HFFc6 (cell line): Measurements from ENCODE around the gene HIVEP3. TPM values are rescaled to one million over a fixed set of nuclear protein-coding genes. Genes with fewer than 3 reads are reported as not detected.

Experiments
- DNase-seq: peaks from one replicate; pipeline ENCODE4 v3.0.0-alpha.2; 2018
- H3K27ac Mint-ChIP-seq: 2 replicates; pipeline ENCODE4 v1.8.0; 2020; ENCODE audit warnings: mild to moderate bottlenecking, mixed read lengths
- H3K27me3 Mint-ChIP-seq: 2 replicates; pipeline ENCODE4 v1.8.0; 2021; ENCODE audit warnings: mild to moderate bottlenecking, moderate library complexity, mixed read lengths; ENCODE audit not compliant: insufficient read depth
- H3K36me3 Mint-ChIP-seq: 2 replicates; pipeline ENCODE4 v1.8.0; 2021; ENCODE audit warnings: low read depth, mixed read lengths
- H3K4me1 Mint-ChIP-seq: 2 replicates; pipeline ENCODE4 v1.8.0; 2020; ENCODE audit warnings: low read depth, mixed read lengths
- H3K4me3 Mint-ChIP-seq: 2 replicates; pipeline ENCODE4 v1.8.0; 2020; ENCODE audit warnings: mild to moderate bottlenecking, moderate library complexity, mixed read lengths
- H3K9me3 Mint-ChIP-seq: 2 replicates; pipeline ENCODE4 v1.8.0; 2020; ENCODE audit warnings: mild to moderate bottlenecking, mixed read lengths
- total RNA-seq, 6 experiments: library from RNA; stranded (reverse); fragmentation: NEBNext Ultra II Directional; extraction: Animal tissue kit (Norgen Biotek cat#: 25700); gene quantifications; 2 replicates in 1 of 6; 3 replicates in 5 of 6; pipeline ENCODE4 v1.2.3, GENCODE V29; 2021
- TF ChIP-seq, protein P1 (sequence below): fragments of 200-600 bp; sonication (generic); IDR thresholded peaks from 2 replicates; pipeline ENCODE4 v1.5.0; 2021; ENCODE audit warnings: antibody characterized with exemption, mild to moderate bottlenecking

The HIVEP3 gene
- total RNA-seq, 6 experiments from 2014 or later: 7.0 to 9.7 (median 7.9) TPM

DNA sequence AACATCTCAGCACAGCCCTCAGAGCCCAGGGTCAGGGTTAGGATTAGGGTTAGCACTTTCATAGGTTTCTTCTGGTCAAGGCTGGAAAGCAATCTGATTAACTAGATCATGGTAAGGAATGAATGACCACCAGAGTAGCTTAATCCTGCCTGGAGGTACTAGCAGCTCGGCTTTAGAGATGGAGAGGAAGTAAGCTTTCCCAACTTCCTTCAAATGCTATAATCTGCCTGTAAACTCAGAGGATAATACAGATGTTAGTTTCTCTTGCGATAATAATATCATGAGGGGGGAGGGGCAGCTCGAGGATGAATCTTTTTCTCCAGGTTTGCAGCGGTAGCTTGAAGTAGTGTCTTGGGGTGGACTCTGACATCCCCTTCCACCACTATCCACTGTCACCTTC, 194.9 kb downstream of the HIVEP3 start:
- TF ChIP-seq, protein P1, sequence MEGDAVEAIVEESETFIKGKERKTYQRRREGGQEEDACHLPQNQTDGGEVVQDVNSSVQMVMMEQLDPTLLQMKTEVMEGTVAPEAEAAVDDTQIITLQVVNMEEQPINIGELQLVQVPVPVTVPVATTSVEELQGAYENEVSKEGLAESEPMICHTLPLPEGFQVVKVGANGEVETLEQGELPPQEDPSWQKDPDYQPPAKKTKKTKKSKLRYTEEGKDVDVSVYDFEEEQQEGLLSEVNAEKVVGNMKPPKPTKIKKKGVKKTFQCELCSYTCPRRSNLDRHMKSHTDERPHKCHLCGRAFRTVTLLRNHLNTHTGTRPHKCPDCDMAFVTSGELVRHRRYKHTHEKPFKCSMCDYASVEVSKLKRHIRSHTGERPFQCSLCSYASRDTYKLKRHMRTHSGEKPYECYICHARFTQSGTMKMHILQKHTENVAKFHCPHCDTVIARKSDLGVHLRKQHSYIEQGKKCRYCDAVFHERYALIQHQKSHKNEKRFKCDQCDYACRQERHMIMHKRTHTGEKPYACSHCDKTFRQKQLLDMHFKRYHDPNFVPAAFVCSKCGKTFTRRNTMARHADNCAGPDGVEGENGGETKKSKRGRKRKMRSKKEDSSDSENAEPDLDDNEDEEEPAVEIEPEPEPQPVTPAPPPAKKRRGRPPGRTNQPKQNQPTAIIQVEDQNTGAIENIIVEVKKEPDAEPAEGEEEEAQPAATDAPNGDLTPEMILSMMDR: no peak
- H3K27ac Mint-ChIP-seq: no peak overlapping the region
- peaks cover 13% of the 10 kb centered on the region for H3K4me1 Mint-ChIP-seq
- peaks cover 7% of the 10 kb centered on the region for H3K27me3 Mint-ChIP-seq
- no peak overlapping the region for H3K4me3 Mint-ChIP-seq
- no peaks in the 10 kb centered on the region for H3K9me3 Mint-ChIP-seq
- no peaks in the 10 kb centered on the region for H3K36me3 Mint-ChIP-seq
- DNase-seq: no peak

DNA sequence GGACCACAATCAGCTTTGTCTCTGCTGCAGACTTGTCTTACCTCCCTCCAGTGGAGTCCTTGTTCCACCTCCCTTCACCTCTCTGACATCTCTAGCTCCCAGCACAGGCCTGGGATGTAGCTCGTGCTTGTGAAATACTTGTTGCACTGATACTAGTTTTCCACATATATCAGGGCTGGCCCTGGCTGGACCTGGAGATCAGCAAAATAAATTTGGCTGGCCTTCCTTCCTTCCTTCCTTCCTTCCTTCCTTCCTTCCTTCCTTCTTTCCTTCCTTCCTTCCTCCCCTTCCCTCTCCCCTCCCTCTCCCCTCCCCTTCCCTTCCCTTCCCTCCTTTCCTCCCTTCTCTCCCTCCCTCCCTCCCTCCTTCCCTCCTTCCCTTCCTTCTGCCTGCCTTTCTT, 196.5 kb downstream of the HIVEP3 start:
- TF ChIP-seq, protein P1: no peak
- Mint-ChIP-seq H3K36me3 (no peaks in the 10 kb centered on the region), H3K27me3 (peaks cover 4% of the 10 kb centered on the region; the same call in 1 of the 2 replicates), H3K4me3 (no peak overlapping the region), H3K4me1 (peaks cover 17% of the 10 kb centered on the region), H3K9me3 (no peaks in the 10 kb centered on the region), H3K27ac (no peak overlapping the region)
- DNase-seq: no peak

DNA sequence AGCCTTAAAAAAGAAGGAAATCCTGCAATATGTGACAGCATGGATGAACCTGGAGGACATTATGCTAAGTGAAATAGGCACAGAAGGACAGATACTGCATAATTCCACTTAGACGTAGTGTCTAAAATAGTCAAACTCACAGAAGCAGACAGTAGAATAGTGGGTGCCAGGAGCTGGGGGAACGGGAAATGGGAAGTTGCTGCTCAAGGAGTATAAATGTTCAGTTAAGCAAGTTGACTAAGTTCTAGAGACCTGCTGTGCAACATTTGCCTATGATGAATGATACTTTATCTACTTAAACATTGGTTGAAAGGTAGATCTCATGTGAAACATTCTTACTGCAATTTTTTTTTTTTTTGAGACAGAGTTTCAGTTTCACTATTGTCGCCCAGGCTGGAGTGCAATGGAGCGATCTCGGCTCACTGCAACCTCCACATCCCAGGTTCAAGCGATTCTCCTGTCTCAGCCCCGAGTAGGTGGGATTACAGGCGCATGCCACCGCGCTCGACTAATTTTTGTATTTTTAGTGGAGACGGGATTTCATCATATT, 197.8 kb downstream of the HIVEP3 start:
- Mint-ChIP-seq H3K36me3 (no peaks in the 10 kb centered on the region), H3K4me1 (peaks cover 23% of the 10 kb centered on the region), H3K4me3 (no peak overlapping the region), H3K27me3 (peaks cover 4% of the 10 kb centered on the region; the same call in 1 of the 2 replicates), H3K27ac (no peak overlapping the region), H3K9me3 (no peaks in the 10 kb centered on the region)
- no peak for DNase-seq
- TF ChIP-seq, protein P1: no peak

DNA sequence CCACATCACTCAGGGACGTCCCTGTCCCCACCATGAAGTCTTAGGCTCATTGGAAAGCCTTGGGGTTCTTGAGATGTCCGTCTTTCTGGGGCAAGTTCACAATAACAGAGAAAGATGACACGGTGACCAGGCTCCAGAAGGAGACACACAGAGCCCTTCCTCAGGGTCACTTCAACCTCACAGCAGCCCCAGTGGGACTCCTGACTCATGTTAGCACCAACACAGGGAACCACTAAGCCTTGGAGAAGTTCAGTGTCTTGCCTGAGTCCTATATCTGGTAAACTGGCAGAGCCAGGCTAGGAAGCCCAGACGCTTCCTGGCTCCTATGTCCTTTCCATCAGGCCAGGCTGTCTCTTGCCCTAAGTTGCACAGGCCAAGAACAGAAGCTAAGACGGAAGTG, 199.1 kb downstream of the HIVEP3 start:
- H3K4me3 Mint-ChIP-seq: no peak overlapping the region
- TF ChIP-seq, protein P1: no peak
- no peaks in the 10 kb centered on the region for H3K36me3 Mint-ChIP-seq
- peaks cover 37% of the 10 kb centered on the region for H3K4me1 Mint-ChIP-seq
- no peaks in the 10 kb centered on the region for H3K9me3 Mint-ChIP-seq
- DNase-seq: no peak
- H3K27me3 Mint-ChIP-seq: peaks cover 4% of the 10 kb centered on the region; the same call in 1 of the 2 replicates
- no peak overlapping the region for H3K27ac Mint-ChIP-seq

DNA sequence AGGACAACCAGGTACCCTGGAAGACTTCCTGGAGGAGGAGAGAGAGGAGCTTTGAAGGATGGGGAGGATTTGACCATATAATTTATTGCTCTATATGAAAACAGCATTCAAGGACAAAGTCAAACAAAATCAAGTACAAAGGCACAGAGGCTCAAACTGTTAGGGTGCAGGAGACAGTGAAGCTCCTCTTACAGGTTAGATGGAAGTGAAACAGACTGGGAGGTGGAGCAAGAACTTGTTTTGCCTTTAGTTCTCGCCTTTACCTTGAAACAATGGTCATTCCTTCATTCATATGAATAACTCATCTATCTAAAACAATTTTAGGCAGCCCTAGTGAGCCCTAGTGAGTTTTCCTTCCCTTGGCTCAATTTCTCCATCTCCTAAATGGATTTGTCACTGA, 199.6 kb downstream of the HIVEP3 start:
- Mint-ChIP-seq H3K4me3 (no peak overlapping the region), H3K27ac (no peak overlapping the region), H3K9me3 (no peaks in the 10 kb centered on the region), H3K36me3 (no peaks in the 10 kb centered on the region), H3K4me1 (peaks cover 37% of the 10 kb centered on the region), H3K27me3 (peaks cover 4% of the 10 kb centered on the region; the same call in 1 of the 2 replicates)
- TF ChIP-seq, protein P1: no peak
- no peak for DNase-seq
